ENCODE data around the gene GPR83.
"Not testable (repeated sequence)": the region's sequence is repeated elsewhere in the genome, so short reads cannot be mapped to it uniquely, and the experiment has no call there.

Gene GPR83

DNA sequence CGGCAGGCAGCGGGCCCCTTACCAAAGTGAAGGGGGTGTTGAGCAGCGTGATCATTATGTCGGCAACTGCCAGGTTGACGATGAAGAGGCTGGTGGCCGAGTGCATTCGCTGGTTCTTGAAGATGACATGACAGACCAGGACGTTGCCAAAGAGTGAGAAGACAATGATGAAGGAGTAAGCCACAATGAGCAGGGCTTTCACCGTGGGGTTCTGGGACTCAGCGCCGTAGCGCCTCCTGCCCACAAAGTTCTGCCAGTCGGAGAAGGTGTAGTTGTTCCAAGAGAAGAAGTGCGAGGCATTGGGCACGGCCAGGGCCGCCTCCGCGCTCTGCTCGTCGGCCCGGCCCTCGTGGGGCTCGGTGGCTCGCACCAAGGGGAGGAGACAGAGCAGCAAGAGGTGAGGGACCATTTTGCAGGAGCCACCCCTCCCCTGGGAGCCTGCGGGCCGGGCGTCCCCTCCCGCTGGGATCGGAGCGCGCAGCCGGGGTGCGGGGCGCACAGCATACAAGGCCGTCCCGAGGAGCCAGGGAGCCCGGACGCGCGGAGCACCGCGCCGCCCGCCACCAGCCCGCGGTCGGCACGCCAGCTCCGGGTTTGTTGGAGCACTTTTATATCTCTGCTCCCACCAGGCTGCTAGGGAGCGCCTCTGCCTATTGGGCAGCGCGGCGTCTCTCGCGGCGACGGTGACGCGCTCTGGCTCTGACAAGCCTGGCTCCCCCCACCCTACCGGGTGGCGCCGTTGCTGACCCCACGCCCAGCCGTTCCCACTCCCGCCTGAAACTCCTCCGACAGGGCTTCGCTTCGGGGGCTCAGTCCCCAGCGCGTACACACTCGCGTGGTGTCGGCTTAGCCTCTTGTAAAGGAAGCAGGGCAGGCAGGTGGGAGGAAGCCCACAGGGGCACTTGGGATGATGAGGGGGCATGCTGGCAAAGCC, at the start of gene GPR83:
GPR83 (minus strand) TSS at position 581 of the 934 bp plus-strand sequence; CDS start at position 409, 172 bp downstream.
- FAIRE-seq, result no peak

DNA sequence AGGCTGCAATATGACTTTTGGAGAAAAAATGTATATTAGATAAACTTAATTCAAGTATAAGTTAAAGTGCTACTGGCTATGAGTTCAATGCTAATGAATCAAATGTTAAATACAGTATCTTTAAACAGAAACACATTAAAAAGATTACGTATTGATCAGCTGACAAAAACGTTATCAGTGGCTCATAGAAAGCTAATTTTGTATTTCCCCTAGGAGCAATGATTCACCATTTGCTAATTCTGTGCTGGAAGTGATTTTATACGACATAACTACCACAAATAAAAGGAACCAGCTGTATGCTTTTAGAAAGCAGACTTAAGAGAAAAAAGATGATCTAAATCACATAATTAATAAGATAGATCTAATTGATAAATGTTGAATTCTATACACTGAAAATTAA, 48.8 kb upstream of the GPR83 start:
- no peak for FAIRE-seq

GRCh38 chr11:94449437-94449836, 48.2 kb upstream of the GPR83 start:
- FAIRE-seq, result no peak

DNA sequence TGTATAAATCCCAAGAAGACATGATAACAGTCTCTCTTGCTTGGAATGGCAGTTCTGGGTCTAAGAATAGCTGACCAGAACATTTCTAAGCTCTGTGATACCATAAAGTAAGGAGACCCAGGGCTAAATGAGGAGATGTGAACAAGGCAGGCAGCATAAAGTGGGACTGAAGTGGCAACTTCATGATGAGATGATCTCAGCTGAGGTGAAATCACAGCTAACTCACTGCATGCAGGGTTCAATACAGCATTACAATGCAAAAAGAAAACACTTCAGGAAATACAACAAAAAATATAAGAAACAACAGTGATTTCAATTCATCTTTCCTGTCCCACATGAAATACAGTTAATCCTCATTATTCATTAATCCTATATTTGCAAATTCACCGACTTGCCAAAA, 47.8 kb upstream of the GPR83 start:
- no peak for FAIRE-seq

DNA sequence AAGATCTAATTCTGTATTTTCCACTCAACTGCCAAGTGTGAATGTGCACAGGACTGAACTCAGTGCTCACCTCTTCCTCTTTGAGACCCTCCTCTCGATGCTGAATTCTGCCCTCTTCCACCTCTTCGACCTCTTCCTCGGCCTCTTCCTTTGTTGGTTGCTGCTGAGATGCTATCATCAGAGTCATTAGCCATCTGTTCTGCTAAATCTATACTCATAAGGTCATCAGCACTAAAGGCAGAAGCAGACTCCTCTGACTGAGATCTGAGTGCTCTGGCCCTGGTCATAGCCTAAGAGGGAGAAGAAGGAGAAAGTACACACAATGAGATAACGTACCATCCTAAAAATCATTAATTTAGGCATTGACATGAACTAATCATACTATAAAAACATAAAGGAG, 45.9 kb upstream of the GPR83 start:
- FAIRE-seq, result no peak

DNA sequence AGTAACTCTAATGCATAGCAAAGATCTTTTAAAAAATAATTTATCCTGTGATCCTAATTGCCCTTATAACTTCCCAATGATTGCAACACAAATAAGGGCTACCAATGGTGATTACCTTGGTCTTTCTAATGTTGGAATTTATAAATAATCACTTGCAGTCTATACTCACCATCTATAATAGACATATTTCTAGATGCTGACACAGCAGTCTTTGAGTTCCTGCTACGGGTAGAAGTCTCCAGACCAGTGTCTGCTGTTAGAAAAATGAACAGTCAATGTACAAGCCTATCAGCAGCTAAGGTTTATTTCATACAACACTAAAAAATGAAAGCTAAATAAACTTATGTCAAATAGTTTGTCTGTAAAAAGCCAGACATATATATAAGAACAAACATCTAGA, 44.4 kb upstream of the GPR83 start:
- no peak for FAIRE-seq

DNA sequence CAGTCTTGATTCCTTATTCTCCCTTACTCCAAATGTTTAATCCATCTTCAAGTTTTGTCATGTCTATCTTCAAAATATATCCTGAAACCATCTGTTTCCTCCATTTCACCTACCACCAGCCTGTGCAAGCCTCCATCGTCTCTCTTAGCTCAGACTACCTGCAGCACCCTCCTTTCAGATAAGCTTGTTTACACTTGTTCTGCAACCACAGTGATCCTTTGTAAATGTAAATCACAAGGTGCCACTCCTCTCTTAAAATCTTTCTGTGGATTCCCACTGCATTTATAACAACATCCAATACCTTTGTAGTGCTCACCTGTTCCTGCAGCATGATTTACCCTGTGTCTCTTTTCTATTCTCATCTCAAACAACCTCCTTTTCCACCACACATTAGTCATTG, 31.8 kb upstream of the GPR83 start:
- no peak for FAIRE-seq

DNA sequence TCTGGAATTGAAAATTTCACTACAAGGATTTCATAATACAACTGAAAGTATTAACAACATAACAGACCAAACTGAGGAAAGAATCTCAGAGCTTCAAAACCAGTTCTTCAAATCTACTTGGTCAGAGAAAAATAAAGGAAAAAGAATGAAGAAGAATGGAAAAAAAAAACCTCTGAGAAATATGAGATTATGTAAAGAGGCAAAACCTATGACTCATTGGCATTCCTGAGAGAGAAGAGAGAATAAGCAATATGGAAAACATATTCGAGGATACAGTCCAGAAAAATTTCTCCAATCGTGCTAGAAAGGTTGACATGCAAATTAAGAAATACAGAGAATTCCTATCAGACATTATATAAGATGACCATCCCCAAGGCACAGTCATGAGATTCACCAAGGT, 23.4 kb upstream of the GPR83 start:
- FAIRE-seq, result no peak

- no peak for FAIRE-seq
Measured at GRCh38 chr11:94424011-94424410, 22.8 kb upstream of the GPR83 start.

GRCh38 chr11:94423507-94423906, 22.3 kb upstream of the GPR83 start:
- FAIRE-seq, result no peak

DNA sequence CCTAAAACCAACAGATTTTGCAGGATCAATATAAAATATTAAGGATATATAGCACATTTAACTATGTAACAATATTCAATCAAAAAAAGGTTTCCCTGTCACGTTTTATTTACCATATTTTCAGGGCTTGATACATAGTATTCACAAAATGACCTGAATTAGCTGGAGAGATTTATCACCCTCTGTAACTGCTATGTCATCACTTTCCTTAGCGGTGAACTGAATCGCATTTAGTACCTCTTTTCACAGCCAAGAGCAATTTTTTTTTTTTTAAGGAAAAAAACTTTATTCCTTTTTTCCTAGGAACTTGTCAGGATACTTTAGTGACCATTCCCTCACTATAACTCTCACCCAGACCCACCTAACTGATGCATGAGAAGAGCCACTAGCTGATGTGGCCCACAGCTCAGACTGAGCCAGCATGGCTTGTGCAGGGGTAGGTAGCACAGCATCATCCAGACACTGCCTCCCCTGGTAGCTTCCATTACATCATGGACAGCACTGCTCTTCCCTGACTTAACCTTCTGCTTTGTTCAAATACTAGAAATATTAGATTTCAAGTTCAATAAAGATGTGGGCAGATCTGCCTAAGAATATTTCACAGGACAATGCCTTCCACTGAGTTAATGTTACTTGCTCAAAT, 17.0 kb upstream of the GPR83 start:
- FAIRE-seq, result no peak

DNA sequence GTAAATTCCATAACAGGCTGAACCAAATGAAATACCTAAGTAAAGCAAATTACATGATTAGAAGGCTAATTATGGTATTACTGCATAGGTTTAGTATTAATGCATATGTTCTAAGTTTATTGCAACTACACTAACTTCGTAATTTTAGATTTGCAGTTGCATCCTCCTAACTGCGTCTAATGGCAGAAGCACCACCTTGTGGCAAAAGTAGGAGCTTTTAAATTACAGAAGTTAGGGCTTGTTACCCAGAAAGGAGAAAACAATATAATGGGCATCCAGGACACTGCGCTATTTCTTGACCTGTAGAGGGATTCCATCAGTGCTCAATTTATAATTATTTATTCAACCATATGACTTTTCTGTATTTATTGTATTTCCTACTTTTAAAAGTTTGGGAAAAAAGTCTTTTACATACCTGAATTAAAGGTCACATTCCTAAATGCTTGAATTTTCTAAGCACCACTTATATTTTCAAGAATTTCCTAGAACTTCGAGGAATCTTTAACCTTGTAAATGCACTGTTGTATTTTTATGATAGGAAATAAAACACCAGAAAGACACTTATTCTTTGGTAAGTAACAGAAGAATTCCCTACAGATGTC, 16.3 kb upstream of the GPR83 start:
- FAIRE-seq, result no peak

GRCh38 chr11:94405062-94405833, 4.0 kb upstream of the GPR83 start:
- no peak for FAIRE-seq

DNA sequence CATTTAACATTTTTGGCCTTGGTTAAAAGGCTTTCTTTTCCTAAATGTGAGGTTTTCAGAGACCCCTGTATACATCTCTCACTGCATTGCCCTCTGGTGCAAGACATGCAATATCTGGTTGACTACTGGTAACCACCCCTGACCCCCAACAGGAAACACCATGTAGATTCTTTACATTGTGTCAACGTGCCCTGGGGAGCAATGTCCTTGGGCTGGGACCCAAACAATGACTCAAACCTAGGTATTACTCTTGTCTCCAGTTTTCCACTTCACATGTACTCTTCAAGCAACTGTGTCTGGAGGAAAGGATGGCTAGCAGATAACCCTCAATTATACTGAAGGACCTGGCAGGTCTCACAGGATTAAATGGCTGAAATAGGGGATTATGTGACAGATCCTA, 1.1 kb upstream of the GPR83 start:
- no peak for FAIRE-seq

DNA sequence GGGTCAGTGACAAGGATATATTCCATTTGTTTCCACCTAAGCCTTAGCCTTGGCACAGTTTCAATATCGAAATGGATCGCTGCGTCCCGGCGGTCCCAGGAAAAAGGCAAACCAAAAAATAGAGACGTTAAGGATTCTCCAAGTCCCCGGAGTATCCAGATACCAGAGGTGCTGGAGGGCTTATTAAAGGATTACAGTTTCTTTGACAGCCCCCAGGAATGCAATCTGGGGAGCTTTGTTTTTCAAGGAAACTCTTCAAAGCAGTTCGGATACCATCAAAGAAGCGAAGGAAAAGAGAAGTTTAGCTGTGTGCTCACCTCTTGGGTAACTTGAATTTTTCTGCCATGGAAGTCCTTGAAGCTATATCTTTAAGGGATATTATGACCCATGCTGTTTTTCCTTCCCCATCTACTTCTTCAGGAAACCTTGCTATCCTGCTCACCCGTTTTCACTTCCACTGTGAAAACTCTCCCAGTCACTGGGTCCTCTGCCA, 600 bp upstream of the GPR83 start:
- FAIRE-seq, result no peak

DNA sequence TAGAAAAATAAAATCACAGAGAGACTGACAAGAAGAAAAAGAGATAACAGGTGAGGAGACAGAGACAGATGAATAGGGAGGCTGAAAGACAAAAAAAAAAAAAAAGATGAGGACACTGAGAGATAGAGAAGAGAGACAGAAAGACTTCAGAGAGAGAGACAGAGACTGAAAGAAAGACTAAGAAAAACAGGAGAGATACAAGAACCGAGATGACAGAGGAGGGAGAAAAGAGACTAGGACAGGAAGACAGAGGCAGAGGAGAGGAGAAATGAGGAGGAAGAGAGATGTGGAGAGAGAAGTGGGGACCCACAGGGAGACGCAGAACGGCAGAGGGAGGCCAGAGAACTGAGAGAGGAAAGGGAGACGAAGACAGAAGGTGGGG, 771 bp downstream of the GPR83 start:
- FAIRE-seq, result no peak

DNA sequence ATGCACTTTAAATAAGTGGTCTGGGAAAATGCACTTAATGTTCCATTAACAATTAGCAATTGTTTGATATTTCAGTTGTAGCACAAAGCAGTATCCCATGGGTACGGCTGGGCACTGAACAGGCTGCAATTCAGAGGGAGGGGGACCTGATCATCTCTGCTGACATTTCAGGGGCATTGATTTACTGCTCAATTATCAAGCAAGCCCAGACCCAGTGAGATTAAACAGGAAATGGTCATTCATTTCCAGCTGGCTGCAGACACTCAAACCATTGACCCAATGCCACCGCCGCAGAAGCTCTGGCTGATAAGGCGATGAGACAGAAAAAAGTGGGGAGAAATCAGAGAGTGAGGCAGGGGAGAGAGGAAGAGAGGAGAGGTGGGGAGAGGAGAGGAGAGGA, 1.2 kb downstream of the GPR83 start:
- FAIRE-seq, result no peak

DNA sequence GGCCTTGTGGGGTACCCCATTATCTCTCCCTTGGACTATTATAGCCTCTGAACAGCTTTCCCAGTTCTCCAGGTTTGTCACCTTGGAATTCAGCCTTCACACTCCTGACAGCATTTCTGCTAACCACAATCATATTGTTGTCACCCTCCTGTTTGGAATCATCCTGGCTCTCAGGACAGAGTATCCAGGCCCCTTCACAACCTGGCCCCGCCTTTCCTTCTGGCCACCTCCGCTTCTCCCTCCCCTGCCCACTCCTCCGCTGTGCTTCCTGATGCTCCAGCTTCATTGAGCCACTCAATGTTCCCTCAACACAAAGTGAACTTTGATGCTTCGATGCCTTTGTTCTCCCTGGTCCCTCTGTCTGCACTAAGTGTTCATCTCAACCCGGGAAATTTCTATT, 3.1 kb downstream of the GPR83 start:
- FAIRE-seq, result no peak

- FAIRE-seq, result no peak
Measured at GRCh38 chr11:94396282-94396681, 4.9 kb downstream of the GPR83 start.

DNA sequence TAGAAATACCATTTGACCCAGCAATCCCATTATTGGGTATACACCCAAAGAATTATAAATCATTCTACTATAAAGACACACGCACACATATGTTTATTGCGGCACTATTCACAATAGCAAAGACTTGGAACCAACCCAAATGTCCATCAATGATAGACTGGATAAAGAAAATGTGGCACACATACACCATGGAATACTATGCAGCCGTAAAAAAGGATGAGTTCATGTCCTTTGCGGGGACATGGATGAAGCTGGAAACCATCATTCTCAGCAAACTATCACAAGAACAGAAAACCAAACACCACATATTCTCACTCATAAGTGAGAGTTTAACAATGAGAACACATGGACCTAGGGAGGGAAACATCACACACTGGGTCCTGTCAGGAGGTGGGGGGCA, 9.3 kb downstream of the GPR83 start:
- not testable (repeated sequence) for FAIRE-seq

GRCh38 chr11:94379613-94380012, 21.6 kb downstream of the GPR83 start:
- no peak for FAIRE-seq

DNA sequence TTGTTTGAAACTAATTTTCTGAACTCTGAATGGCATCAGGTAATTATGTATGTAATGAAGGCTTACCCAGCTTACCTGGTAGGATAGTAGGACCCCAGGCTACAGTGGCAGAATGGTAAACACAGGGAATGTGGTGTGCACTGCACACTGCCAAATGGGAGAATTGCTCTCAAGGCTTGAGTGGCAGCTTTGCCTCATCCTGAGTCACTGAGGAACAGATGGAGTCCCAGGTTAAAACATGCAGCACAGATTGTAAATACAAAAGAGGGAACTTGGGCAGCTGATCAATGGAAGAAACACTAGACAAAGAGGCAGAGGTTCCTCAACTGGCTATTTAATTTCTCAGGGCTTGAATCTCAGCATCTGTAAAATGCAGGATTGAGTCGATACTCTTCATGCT, 24.4 kb downstream of the GPR83 start:
- no peak for FAIRE-seq

DNA sequence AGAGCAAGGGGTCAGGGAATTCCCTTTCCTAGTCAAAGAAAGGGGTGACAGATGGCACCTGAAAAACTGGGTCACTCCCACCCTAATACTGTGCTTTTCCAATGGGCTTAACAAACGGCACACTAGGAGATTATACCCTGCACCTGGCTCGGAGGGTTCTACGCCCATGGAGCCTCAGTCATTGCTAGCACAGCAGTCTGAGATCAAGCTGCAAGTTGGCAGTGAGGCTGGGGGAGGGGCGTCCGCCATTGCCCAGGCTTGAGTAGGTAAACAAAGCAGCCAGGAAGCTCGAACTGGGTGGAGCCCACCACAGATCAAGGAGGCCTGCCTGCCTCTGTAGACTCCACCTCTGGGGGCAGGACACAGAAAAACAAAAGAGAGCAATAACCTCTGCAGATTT, 30.6 kb downstream of the GPR83 start:
- not testable (repeated sequence) for FAIRE-seq

Measured in colon (tissue), 2 donors.